H1 (cell line): ENCODE data around the gene YBX2.

ENCODE experiments used
- EP300 ChIP-seq, 2 experiments: IDR thresholded peaks; 1 replicate in 1 of 2; 2 replicates in 1 of 2; pipeline ENCODE4 v1.6.1; 2011 to 2012; ENCODE audit warnings: low read depth in 2 of 2, low read length in 2 of 2, mild to moderate bottlenecking in 2 of 2, borderline replicate concordance in 1 of 2, inconsistent platforms in 1 of 2, moderate library complexity in 1 of 2
- TF ChIP-seq, protein P1 (sequence below), 3 experiments: IDR thresholded peaks; 1 replicate in 2 of 3; 2 replicates in 1 of 3; pipeline versions ENCODE4 v1.5.1 to v1.6.1; 2011; ENCODE audit warnings: low read length in 3 of 3, mild to moderate bottlenecking in 3 of 3, inconsistent platforms in 2 of 3, low read depth in 1 of 3, moderate library complexity in 1 of 3; ENCODE audit not compliant: insufficient read depth in 1 of 3; ENCODE audit errors: control extremely low read depth in 1 of 3

- TF ChIP-seq, protein P1, sequence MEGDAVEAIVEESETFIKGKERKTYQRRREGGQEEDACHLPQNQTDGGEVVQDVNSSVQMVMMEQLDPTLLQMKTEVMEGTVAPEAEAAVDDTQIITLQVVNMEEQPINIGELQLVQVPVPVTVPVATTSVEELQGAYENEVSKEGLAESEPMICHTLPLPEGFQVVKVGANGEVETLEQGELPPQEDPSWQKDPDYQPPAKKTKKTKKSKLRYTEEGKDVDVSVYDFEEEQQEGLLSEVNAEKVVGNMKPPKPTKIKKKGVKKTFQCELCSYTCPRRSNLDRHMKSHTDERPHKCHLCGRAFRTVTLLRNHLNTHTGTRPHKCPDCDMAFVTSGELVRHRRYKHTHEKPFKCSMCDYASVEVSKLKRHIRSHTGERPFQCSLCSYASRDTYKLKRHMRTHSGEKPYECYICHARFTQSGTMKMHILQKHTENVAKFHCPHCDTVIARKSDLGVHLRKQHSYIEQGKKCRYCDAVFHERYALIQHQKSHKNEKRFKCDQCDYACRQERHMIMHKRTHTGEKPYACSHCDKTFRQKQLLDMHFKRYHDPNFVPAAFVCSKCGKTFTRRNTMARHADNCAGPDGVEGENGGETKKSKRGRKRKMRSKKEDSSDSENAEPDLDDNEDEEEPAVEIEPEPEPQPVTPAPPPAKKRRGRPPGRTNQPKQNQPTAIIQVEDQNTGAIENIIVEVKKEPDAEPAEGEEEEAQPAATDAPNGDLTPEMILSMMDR (IDR thresholded peaks at IDR 0.05; ENCODE audit: control extremely low read depth in 1 of 3, insufficient read depth in 1 of 3, low read depth in 1 of 3, low read length in 3 of 3) = no peak
- no peak for TF ChIP-seq EP300 (IDR thresholded peaks at IDR 0.05; ENCODE audit: borderline replicate concordance in 1 of 2, low read depth in 2 of 2, low read length in 2 of 2)
Observed at GRCh38 chr17:7261379-7262191, 32.9 kb downstream of the YBX2 start.
